Activated T-helper 2 cell treated with anti-CD3 and anti-CD28 coated beads, Interferon-gamma antibody, Interleukin-2, Interleukin-4, amounts not matched to agents 10 μg/mL and 5 μg/mL and 100 μg/mL, durations not matched to agents 14 hours and 24 hours and 36 hours (primary cell): ENCODE data around the gene TPRKB. TPM values are rescaled to one million over a fixed set of nuclear protein-coding genes. Genes with fewer than 3 reads are reported as not detected.
"Not testable (repeated sequence)": the region's sequence is repeated elsewhere in the genome, so short reads cannot be mapped to it uniquely, and the experiment has no call there.

Source experiments
- DNase-seq: peaks from one replicate; pipeline ENCODE4 v3.0.0; 2021; ENCODE audit warnings: low spot score
- H3K27ac Mint-ChIP-seq: one replicate; pipeline ENCODE4 v1.8.0; 2021; ENCODE audit warnings: mixed read lengths
- H3K27me3 Mint-ChIP-seq: one replicate; pipeline ENCODE4 v1.8.0; 2021; ENCODE audit warnings: low read depth, mixed read lengths
- H3K36me3 Mint-ChIP-seq: one replicate; pipeline ENCODE4 v1.8.0; 2021; ENCODE audit warnings: low read depth, mixed read lengths
- H3K4me1 Mint-ChIP-seq: one replicate; pipeline ENCODE4 v1.8.0; 2021; ENCODE audit warnings: low read depth, mixed read lengths
- H3K4me3 Mint-ChIP-seq: one replicate; pipeline ENCODE4 v1.8.0; 2021; ENCODE audit warnings: low read depth, mild to moderate bottlenecking, moderate library complexity, mixed read lengths
- H3K9me3 Mint-ChIP-seq: one replicate; pipeline ENCODE4 v1.8.0; 2021; ENCODE audit warnings: mixed read lengths
- intact Hi-C: fragments of 100-400 bp; cut with micrococcal nuclease; formaldehyde crosslinking; loops from one replicate; pipeline ENCODE4 v1.15.1; 2023
- total RNA-seq: library from RNA; stranded (reverse); gene quantifications from 2 replicates; pipeline ENCODE4 v1.2.3, GENCODE V29; 2022

The TPRKB gene
- total RNA-seq, 1 donor from 2014 or later: 31.9 TPM

GRCh38 chr2:73764945-73765344, 27.8 kb upstream of the TPRKB start:
- peaks cover 80% of the 10 kb centered on the region for H3K36me3 Mint-ChIP-seq
- no peaks in the 10 kb centered on the region for H3K9me3 Mint-ChIP-seq
- H3K27ac Mint-ChIP-seq: no peak overlapping the region
- no peak overlapping the region for H3K4me3 Mint-ChIP-seq
- peaks cover 2% of the 10 kb centered on the region for H3K4me1 Mint-ChIP-seq
- intact Hi-C loops: no loop called here
- DNase-seq: no peak
- no peaks in the 10 kb centered on the region for H3K27me3 Mint-ChIP-seq

GRCh38 chr2:73762571-73762970, 25.4 kb upstream of the TPRKB start:
- H3K27ac Mint-ChIP-seq: no peak overlapping the region
- peaks cover 77% of the 10 kb centered on the region for H3K36me3 Mint-ChIP-seq
- no peaks in the 10 kb centered on the region for H3K27me3 Mint-ChIP-seq
- H3K9me3 Mint-ChIP-seq: no peaks in the 10 kb centered on the region
- no peak for DNase-seq
- no peak overlapping the region for H3K4me3 Mint-ChIP-seq
- intact Hi-C loops: no loop called here
- H3K4me1 Mint-ChIP-seq: no peaks in the 10 kb centered on the region

DNA sequence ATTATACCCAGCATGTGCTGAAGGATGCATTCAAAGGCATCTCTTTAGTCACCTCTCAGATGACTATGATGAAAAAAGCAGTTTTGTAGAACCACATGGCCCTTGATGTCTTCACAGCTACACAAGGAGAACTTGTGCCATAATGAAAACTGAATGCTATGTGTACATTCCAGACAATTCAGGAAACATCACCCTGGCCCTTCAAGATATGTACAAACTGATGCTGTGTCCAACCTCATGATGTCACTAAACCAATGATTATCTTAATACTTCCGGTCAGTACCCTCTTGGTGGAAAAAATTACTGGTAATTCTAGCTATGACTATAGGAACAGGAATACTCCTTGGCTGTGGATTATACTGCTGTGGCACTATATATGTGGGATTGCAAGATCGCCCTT, 22.8 kb upstream of the TPRKB start:
- H3K4me1 Mint-ChIP-seq: no peaks in the 10 kb centered on the region
- DNase-seq: no peak
- H3K36me3 Mint-ChIP-seq: peaks cover 76% of the 10 kb centered on the region
- intact Hi-C loops: no loop called here
- H3K27ac Mint-ChIP-seq: no peak overlapping the region
- H3K27me3 Mint-ChIP-seq: no peaks in the 10 kb centered on the region
- no peak overlapping the region for H3K4me3 Mint-ChIP-seq
- H3K9me3 Mint-ChIP-seq: no peaks in the 10 kb centered on the region

DNA sequence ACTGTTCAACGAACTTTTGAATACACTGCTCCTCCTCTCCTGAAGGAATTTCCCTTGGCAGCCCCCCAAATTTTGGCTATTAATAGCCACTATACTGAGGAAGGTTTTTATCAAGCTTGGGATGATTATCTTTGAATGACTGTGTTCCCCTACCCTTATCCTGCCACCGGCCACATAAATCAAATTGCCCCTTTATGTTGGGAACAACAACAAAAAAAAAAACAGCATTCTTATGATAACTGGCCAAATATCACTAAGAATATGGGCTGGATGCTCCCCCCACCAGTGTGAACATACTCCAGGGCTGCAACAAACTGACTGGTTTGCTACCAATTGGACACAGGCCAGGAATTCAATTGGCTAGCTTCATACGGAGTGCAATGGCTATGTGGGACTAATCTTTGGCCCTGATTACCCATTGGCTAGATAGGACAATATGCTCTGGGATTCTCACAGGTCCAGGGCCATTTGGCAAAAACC, 22.2 kb upstream of the TPRKB start:
- Mint-ChIP-seq H3K9me3 (peaks cover 3% of the 10 kb centered on the region), H3K4me3 (no peak overlapping the region), H3K4me1 (no peaks in the 10 kb centered on the region), H3K36me3 (peaks cover 76% of the 10 kb centered on the region), H3K27ac (no peak overlapping the region), H3K27me3 (no peaks in the 10 kb centered on the region)
- no peak for DNase-seq
- intact Hi-C loops: no loop called here

DNA sequence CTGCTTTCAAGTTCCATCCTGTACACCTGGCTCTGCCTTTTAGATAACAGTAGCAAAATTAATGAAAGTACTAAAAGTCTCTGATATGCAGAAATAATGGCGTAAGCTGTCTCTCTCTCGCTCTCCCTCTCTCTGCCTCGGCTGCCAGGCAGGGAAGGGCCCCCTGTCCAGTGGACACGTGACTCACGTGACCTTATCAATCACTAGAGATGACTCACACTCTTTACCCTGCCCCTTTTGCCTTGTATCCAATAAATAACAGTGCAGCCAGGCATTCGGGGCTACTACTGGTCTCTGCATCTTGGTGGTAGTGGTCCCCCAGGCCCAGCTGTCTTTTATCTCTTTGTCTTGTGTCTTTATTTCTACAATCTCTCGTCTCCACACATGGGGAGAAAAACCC, 17.2 kb upstream of the TPRKB start:
- H3K27me3 Mint-ChIP-seq, H3K4me1 Mint-ChIP-seq, DNase-seq, H3K9me3 Mint-ChIP-seq, H3K27ac Mint-ChIP-seq, H3K4me3 Mint-ChIP-seq, intact Hi-C loops: not testable (repeated sequence)
- peaks cover 65% of the 10 kb centered on the region for H3K36me3 Mint-ChIP-seq

DNA sequence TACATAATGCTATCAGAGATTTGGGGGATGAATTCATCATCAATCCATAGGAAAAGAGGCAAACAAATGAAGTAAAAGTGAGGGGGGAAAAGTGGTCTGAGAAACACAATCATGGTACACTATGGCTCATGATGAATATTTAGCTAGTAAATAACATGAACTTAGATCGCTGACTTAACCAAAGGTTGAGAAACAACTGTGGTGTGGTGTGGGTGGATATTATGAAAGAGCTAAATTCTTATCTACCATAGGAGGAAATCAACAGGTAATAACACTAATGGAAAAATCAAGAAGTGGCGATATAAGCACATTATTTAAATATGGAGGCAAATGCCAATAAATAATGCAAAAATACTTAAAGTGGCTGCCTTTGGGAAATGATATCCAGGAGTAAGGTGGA, 12.2 kb upstream of the TPRKB start:
- peaks cover 62% of the 10 kb centered on the region for H3K36me3 Mint-ChIP-seq
- peaks cover 2% of the 10 kb centered on the region for H3K9me3 Mint-ChIP-seq

DNA sequence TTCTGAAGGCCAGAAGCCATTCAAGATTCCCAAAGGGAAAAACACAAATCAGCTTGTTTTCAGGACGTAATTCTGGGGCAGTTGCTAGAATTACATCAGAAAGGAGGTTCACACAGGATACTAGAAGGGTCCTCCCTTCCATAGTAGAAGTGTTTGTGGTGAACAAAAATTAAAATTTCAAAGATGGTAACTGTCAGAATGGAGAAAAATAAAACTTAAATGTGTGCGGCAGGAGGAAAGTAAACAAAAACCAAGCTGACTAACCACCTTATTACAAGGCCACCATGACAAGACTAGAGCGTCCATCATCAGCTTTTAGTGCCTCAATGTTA, 9.7 kb upstream of the TPRKB start:
- Mint-ChIP-seq H3K4me3 (no peak overlapping the region), H3K9me3 (no peaks in the 10 kb centered on the region), H3K4me1 (peaks cover 11% of the 10 kb centered on the region), H3K36me3 (peaks cover 56% of the 10 kb centered on the region), H3K27ac (no peak overlapping the region), H3K27me3 (no peaks in the 10 kb centered on the region)
- no peak for DNase-seq
- intact Hi-C loops: no loop called here

More for the DNA sequence above, 12.2 kb upstream of the TPRKB start:
- Mint-ChIP-seq H3K4me1 (peaks cover 11% of the 10 kb centered on the region), H3K4me3 (no peak overlapping the region), H3K27ac (no peak overlapping the region), H3K27me3 (no peaks in the 10 kb centered on the region)
- no peak for DNase-seq
- intact Hi-C loops: no loop called here

GRCh38 chr2:73746015-73746876, 9.1 kb upstream of the TPRKB start:
- H3K36me3 Mint-ChIP-seq: peaks cover 57% of the 10 kb centered on the region
- H3K27me3 Mint-ChIP-seq: no peaks in the 10 kb centered on the region
- intact Hi-C loops: no loop called here
- no peak overlapping the region for H3K27ac Mint-ChIP-seq
- H3K4me1 Mint-ChIP-seq: peaks cover 11% of the 10 kb centered on the region
- H3K4me3 Mint-ChIP-seq: no peak overlapping the region
- no peaks in the 10 kb centered on the region for H3K9me3 Mint-ChIP-seq
- no peak for DNase-seq

GRCh38 chr2:73740767-73741166, 3.6 kb upstream of the TPRKB start:
- H3K27me3 Mint-ChIP-seq: no peaks in the 10 kb centered on the region
- peaks cover 5% of the 10 kb centered on the region for H3K9me3 Mint-ChIP-seq
- intact Hi-C loops: no loop called here
- H3K36me3 Mint-ChIP-seq: peaks cover 40% of the 10 kb centered on the region
- H3K4me1 Mint-ChIP-seq: peaks cover 8% of the 10 kb centered on the region
- no peak overlapping the region for H3K27ac Mint-ChIP-seq
- DNase-seq: no peak
- H3K4me3 Mint-ChIP-seq: no peak overlapping the region

- Mint-ChIP-seq H3K27me3 (no peaks in the 10 kb centered on the region), H3K4me3 (no peak overlapping the region), H3K4me1 (peaks cover 8% of the 10 kb centered on the region), H3K9me3 (peaks cover 5% of the 10 kb centered on the region), H3K36me3 (peaks cover 34% of the 10 kb centered on the region), H3K27ac (no peak overlapping the region)
- DNase-seq: no peak
- intact Hi-C loops: no loop called here
Measured at GRCh38 chr2:73739101-73739500, 2.0 kb upstream of the TPRKB start.

DNA sequence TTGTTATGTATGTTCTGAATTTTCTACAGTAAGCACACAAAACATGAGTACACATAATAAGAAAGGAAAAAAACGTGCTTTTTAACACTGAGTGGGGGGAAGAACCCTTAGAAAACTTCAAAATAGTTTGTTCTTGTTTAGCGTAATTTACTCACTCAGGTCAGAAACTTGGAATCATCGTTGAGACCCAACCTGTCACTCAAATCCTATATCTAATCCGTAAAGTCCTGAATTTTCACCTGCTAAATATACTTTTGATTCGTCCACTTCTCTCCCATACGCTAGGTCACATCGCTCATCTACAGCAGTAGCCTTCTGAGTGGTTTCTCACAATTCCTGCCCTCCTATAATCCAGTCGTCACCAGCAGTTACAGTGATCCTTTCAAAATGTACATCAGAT, 767 bp downstream of the TPRKB start:
- Mint-ChIP-seq H3K36me3 (peaks cover 40% of the 10 kb centered on the region), H3K9me3 (peaks cover 5% of the 10 kb centered on the region), H3K4me1 (peaks cover 8% of the 10 kb centered on the region), H3K4me3 (peak overlapping the region; percentile 97), H3K27me3 (no peaks in the 10 kb centered on the region), H3K27ac (peak overlapping the region; percentile 87)
- DNase-seq: no peak
- intact Hi-C loops: loop anchor here (2.0 kb wide), 2 partner anchors 502 to 718 kb away; partner anchors contain the start of genes CCT7 and INO80B

DNA sequence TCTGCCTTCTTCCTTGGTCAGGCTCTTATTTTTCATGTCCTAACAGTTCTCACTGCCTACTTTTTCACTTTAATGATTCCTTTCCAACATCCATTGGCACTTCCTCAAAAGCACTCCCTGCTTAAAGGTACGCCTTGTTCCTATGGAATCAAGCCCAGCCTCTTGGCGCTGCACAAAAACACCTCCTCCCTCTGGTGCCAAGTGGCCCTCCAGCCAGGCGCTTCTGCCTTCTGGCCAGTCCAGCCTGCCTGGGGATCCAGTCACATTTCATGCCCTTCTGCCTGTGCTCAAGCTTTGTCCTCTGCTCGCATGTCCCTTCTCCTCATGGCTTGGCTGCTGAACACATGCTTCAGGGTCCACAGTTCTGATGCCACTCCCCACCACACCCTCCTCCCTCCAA, 6.3 kb downstream of the TPRKB start:
- Mint-ChIP-seq H3K27me3 (no peaks in the 10 kb centered on the region), H3K4me1 (no peaks in the 10 kb centered on the region), H3K36me3 (peaks cover 55% of the 10 kb centered on the region), H3K4me3 (no peak overlapping the region), H3K27ac (no peak overlapping the region), H3K9me3 (no peaks in the 10 kb centered on the region)
- no peak for DNase-seq
- intact Hi-C loops: no loop called here

GRCh38 chr2:73728711-73729110, 8.4 kb downstream of the TPRKB start:
- Mint-ChIP-seq H3K27me3 (no peaks in the 10 kb centered on the region), H3K4me3 (no peak overlapping the region), H3K4me1 (no peaks in the 10 kb centered on the region), H3K27ac (no peak overlapping the region), H3K36me3 (peaks cover 47% of the 10 kb centered on the region), H3K9me3 (no peaks in the 10 kb centered on the region)
- no peak for DNase-seq
- intact Hi-C loops: no loop called here
